CD4-positive, alpha-beta T cell (primary cell): ENCODE measurements around the gene RAX. TPM values are rescaled to one million over a fixed set of nuclear protein-coding genes. Genes with fewer than 3 reads are reported as not detected.

Experiments
- ATAC-seq: fragments of 200-7000 bp; cut with Tn5 transposase; one replicate; pipeline ENCODE4 v1.10.0; 2022; ENCODE audit warnings: mild to moderate bottlenecking; ENCODE audit not compliant: poor library complexity
- CTCF ChIA-PET: fragments of 350-600 bp; sonication (Branson Sonifier 250); formaldehyde crosslinking; loops from one replicate; lab custom pipeline; 2021; ENCODE audit warnings: antibody characterized with exemption, inconsistent platforms; lab: Charles Lee
- POLR2A ChIA-PET: fragments of 350-600 bp; sonication (Branson Sonifier 250); formaldehyde crosslinking; loops from one replicate; lab custom pipeline; 2021; ENCODE audit warnings: antibody characterized with exemption, inconsistent platforms; lab: Charles Lee
- DNase-seq, 14 experiments: peaks; one replicate each; pipeline ENCODE4 v3.0.0-alpha.2; 2013 to 2020; ENCODE audit warnings: mixed read lengths in 2 of 14
- H3K27ac ChIP-seq, 2 donors: one replicate each; pipeline versions ENCODE4 v1.5.1 to v1.7.0; 2013; ENCODE audit warnings: low read length in 2 of 2, low read depth in 1 of 2, mild to moderate bottlenecking in 1 of 2
- H3K27me3 ChIP-seq, 2 experiments: 1 replicate in 1 of 2; 2 replicates in 1 of 2; pipeline versions ENCODE4 v1.6.1 to v1.7.0; 2013; ENCODE audit warnings: low read length in 2 of 2, control low read depth in 1 of 2, mild to moderate bottlenecking in 1 of 2, moderate library complexity in 1 of 2; ENCODE audit not compliant: insufficient read depth in 2 of 2, control insufficient read depth in 1 of 2
- H3K36me3 ChIP-seq: one replicate; pipeline ENCODE4 v1.6.1; 2013; ENCODE audit warnings: low read length, control low read depth; ENCODE audit not compliant: insufficient read depth
- H3K4me1 ChIP-seq: one replicate; pipeline ENCODE4 v1.6.1; 2013; ENCODE audit warnings: low read length, control low read depth; ENCODE audit not compliant: insufficient read depth
- H3K4me3 ChIP-seq: one replicate; pipeline ENCODE4 v1.5.1; 2013; ENCODE audit warnings: mild to moderate bottlenecking, low read length, moderate library complexity
- H3K9me3 ChIP-seq, 2 experiments: 1 replicate in 1 of 2; 2 replicates in 1 of 2; pipeline versions ENCODE4 v1.6.1 to v1.7.0; 2013; ENCODE audit warnings: low read length in 2 of 2, mild to moderate bottlenecking in 2 of 2, control low read depth in 1 of 2, moderate library complexity in 1 of 2; ENCODE audit not compliant: control insufficient read depth in 1 of 2, insufficient read depth in 1 of 2
- H3K27ac Mint-ChIP-seq: one replicate; pipeline ENCODE4 v1.8.0; 2020; ENCODE audit warnings: mixed read lengths
- H3K27me3 Mint-ChIP-seq: one replicate; pipeline ENCODE4 v1.8.0; 2021; ENCODE audit warnings: mixed read lengths
- H3K36me3 Mint-ChIP-seq: one replicate; pipeline ENCODE4 v1.8.0; 2021; ENCODE audit warnings: low read depth, mixed read lengths
- H3K4me1 Mint-ChIP-seq: one replicate; pipeline ENCODE4 v1.8.0; 2021; ENCODE audit warnings: low read depth, mixed read lengths
- H3K4me3 Mint-ChIP-seq: one replicate; pipeline ENCODE4 v1.8.0; 2020; ENCODE audit warnings: mild to moderate bottlenecking, mixed read lengths
- H3K9me3 Mint-ChIP-seq: one replicate; pipeline ENCODE4 v1.8.0; 2020; ENCODE audit warnings: mixed read lengths
- intact Hi-C, 2 experiments: fragments of 100-400 bp; cut with DNase I in 1 of 2; cut with micrococcal nuclease in 1 of 2; formaldehyde crosslinking; loops; one replicate each; pipeline versions ENCODE4 v1.15.1 to v1.9.0; 2023 to 2025; cut with DNase I, micrococcal nuclease
- total RNA-seq, 174 experiments: library from RNA in 2 of 174; stranded (reverse) in 2 of 174; gene quantifications; one replicate each; pipeline ENCODE4 v1.2.3 and lab custom pipeline; 2021 to 2026
- TF ChIP-seq, protein P1 (sequence below): fragments of 200-600 bp; IDR thresholded peaks from one replicate; pipeline ENCODE4 v1.8.0; 2022; ENCODE audit warnings: antibody characterized with exemption, mild to moderate bottlenecking

Gene RAX
- total RNA-seq, 2 experiments from 2014 or later: not detected

DNA sequence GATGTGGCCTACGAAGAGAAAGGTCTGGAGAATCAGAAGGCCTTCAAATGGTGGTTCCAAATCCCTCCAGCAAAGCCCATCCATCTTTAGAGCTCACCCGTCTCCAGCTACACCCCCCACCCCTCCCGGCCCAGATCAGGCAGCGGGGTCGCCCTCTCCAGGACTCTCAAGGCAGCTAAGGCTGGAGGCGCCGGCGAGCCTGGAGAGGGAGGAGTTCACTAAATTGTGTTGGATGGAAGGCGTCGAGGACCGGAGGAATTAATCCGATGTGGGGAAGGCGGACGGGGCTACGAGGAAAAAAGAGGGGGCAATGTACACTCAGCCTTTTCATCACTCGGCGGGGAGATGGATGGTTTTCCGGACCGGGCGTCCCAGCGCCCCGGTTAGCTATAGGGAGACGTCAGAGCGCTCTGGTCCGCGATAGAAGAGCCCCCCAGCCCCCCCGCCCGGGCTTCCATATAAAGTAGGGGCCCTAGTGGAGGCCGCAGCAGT lies 53.5 kb downstream of the RAX start, which contains the start of gene GRP:
Gene GRP, plus strand, starts transcription at position 487 of the 492 bp plus-strand sequence. CDS start 108 bp downstream, outside the sequence.
- Mint-ChIP-seq H3K4me3 (no peak within 1 kb of the TSS), H3K36me3 (no peaks in the 10 kb centered on the region), H3K9me3 (no peaks in the 10 kb centered on the region), H3K4me1 (peaks cover 12% of the 10 kb centered on the region), H3K27ac (no peak within 1 kb of the TSS), H3K27me3 (peaks cover 89% of the 10 kb centered on the region)
- H3K27ac ChIP-seq: no peak within 1 kb of the TSS
- peaks cover 0 to 7% of the 10 kb centered on the region in 2 experiments for H3K9me3 ChIP-seq
- ATAC-seq: no peak
- H3K4me1 ChIP-seq: no peaks in the 10 kb centered on the region
- TF ChIP-seq, protein P1, sequence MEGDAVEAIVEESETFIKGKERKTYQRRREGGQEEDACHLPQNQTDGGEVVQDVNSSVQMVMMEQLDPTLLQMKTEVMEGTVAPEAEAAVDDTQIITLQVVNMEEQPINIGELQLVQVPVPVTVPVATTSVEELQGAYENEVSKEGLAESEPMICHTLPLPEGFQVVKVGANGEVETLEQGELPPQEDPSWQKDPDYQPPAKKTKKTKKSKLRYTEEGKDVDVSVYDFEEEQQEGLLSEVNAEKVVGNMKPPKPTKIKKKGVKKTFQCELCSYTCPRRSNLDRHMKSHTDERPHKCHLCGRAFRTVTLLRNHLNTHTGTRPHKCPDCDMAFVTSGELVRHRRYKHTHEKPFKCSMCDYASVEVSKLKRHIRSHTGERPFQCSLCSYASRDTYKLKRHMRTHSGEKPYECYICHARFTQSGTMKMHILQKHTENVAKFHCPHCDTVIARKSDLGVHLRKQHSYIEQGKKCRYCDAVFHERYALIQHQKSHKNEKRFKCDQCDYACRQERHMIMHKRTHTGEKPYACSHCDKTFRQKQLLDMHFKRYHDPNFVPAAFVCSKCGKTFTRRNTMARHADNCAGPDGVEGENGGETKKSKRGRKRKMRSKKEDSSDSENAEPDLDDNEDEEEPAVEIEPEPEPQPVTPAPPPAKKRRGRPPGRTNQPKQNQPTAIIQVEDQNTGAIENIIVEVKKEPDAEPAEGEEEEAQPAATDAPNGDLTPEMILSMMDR: no peak
- DNase-seq: no peak
- no peak within 1 kb of the TSS for H3K4me3 ChIP-seq
- peaks cover 38 to 59% of the 10 kb centered on the region in 2 experiments for H3K27me3 ChIP-seq
- ChIA-PET CTCF (no interaction called here), POLR2A (no interaction called here)
- intact Hi-C loops: no loop called here
- no peaks in the 10 kb centered on the region for H3K36me3 ChIP-seq

DNA sequence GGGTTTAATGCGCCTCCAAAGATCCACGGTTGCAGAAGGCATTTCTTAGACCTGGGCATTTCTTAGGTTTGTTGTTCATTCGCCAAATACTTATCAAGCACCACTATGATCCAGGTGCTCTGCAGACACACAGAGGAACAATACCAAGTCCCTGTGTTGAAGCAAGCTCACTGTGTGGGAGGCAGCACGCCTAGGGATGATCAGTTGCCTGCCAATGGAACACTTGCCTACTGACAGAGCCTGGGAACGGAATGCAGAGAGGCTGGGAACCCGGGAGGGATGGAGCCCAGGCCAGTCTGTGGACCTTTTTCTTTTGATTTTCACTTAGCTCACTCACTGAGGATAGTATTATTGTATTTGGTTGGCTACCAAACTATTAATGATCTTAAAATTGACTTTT lies 55.2 kb downstream of the RAX start:
- TF ChIP-seq, protein P1: no peak
- Histone ChIP-seq H3K9me3 (peaks cover 0 to 7% of the 10 kb centered on the region in 2 experiments), H3K4me3 (no peak overlapping the region), H3K4me1 (no peaks in the 10 kb centered on the region), H3K27me3 (peaks cover 40 to 51% of the 10 kb centered on the region in 2 experiments), H3K27ac (no peak overlapping the region), H3K36me3 (no peaks in the 10 kb centered on the region)
- peaks cover 90% of the 10 kb centered on the region for H3K27me3 Mint-ChIP-seq
- DNase-seq: no peak
- H3K4me1 Mint-ChIP-seq: peaks cover 12% of the 10 kb centered on the region
- ATAC-seq: no peak
- H3K9me3 Mint-ChIP-seq: no peaks in the 10 kb centered on the region
- no peak overlapping the region for H3K4me3 Mint-ChIP-seq
- intact Hi-C loops: no loop called here
- ChIA-PET CTCF (no interaction called here), POLR2A (no interaction called here)
- H3K27ac Mint-ChIP-seq: no peak overlapping the region
- H3K36me3 Mint-ChIP-seq: no peaks in the 10 kb centered on the region

Other genes with a start within 250 kb of the RAX start
- 10 to 100 TPM; 42.0 to 44.1 TPM for gene SEC11C, start 133.6 kb downstream of the RAX start, total RNA-seq
- gene GRP, start 53.3 kb downstream of the RAX start, total RNA-seq: not detected
- gene CPLX4, start 45.2 kb upstream of the RAX start, total RNA-seq: not detected
- 10 to 100 TPM; 23.9 to 26.1 TPM for gene LMAN1, start 85.8 kb upstream of the RAX start, total RNA-seq